Measurements from ENCODE around the gene MYF6.
"Not testable (repeated sequence)": the region's sequence is repeated elsewhere in the genome, so short reads cannot be mapped to it uniquely, and the experiment has no call there.

MYF6 gene

GRCh38 chr12:80707126-80707829, at the start of gene MYF6:
Gene MYF6 (plus strand): TSS chr12:80707634. CDS start chr12:80707720, 86 bp downstream.
- DNase-seq (ENCODE audit: low read depth in 2 of 2), result no peak

- DNase-seq (ENCODE audit: low read depth in 2 of 2), result no peak
Observed at GRCh38 chr12:80659512-80660063, 47.8 kb upstream of the MYF6 start.

GRCh38 chr12:80662586-80662985, 44.8 kb upstream of the MYF6 start:
- DNase-seq (ENCODE audit: low read depth in 2 of 2), result no peak

GRCh38 chr12:80670214-80670613, 37.2 kb upstream of the MYF6 start:
- no peak for DNase-seq (ENCODE audit: low read depth in 2 of 2)

GRCh38 chr12:80676042-80676636, 31.3 kb upstream of the MYF6 start:
- not testable (repeated sequence) for DNase-seq (ENCODE audit: low read depth in 2 of 2)

- DNase-seq (ENCODE audit: low read depth in 2 of 2), result no peak
Observed at GRCh38 chr12:80676856-80677255, 30.6 kb upstream of the MYF6 start.

- no peak for DNase-seq (ENCODE audit: low read depth in 2 of 2)
Observed at GRCh38 chr12:80677994-80678393, 29.4 kb upstream of the MYF6 start.

GRCh38 chr12:80679346-80680131, 27.9 kb upstream of the MYF6 start:
- no peak for DNase-seq (ENCODE audit: low read depth in 2 of 2)

GRCh38 chr12:80681287-80681686, 26.1 kb upstream of the MYF6 start:
- DNase-seq (ENCODE audit: low read depth in 2 of 2), result no peak

- no peak for DNase-seq (ENCODE audit: low read depth in 2 of 2)
Observed at GRCh38 chr12:80681786-80682185, 25.6 kb upstream of the MYF6 start.

- no peak for DNase-seq (ENCODE audit: low read depth in 2 of 2)
Observed at GRCh38 chr12:80684077-80684495, 23.3 kb upstream of the MYF6 start.

- DNase-seq (ENCODE audit: low read depth in 2 of 2), result no peak
Observed at GRCh38 chr12:80690090-80690489, 17.3 kb upstream of the MYF6 start.

- no peak for DNase-seq (ENCODE audit: low read depth in 2 of 2)
Observed at GRCh38 chr12:80690513-80690912, 16.9 kb upstream of the MYF6 start.

- DNase-seq (ENCODE audit: low read depth in 2 of 2), result no peak
Observed at GRCh38 chr12:80692114-80692513, 15.3 kb upstream of the MYF6 start.

GRCh38 chr12:80697270-80697887, 10.1 kb upstream of the MYF6 start:
- DNase-seq (ENCODE audit: low read depth in 2 of 2), result no peak

- no peak for DNase-seq (ENCODE audit: low read depth in 2 of 2)
Observed at GRCh38 chr12:80698256-80698655, 9.2 kb upstream of the MYF6 start.

- no peak for DNase-seq (ENCODE audit: low read depth in 2 of 2)
Observed at GRCh38 chr12:80698847-80699542, 8.4 kb upstream of the MYF6 start.

- no peak for DNase-seq (ENCODE audit: low read depth in 2 of 2)
Observed at GRCh38 chr12:80700327-80700726, 7.1 kb upstream of the MYF6 start.

GRCh38 chr12:80701388-80701787, 6.0 kb upstream of the MYF6 start:
- no peak for DNase-seq (ENCODE audit: low read depth in 2 of 2)

GRCh38 chr12:80702889-80703805, 4.3 kb upstream of the MYF6 start:
- no peak for DNase-seq (ENCODE audit: low read depth in 2 of 2)
